H9 (cell line): ENCODE measurements around the gene ADORA2B. TPM values are rescaled to one million over a fixed set of nuclear protein-coding genes. Genes with fewer than 3 reads are reported as not detected.

ENCODE experiments used
- DNase-seq: peaks from one replicate; pipeline ENCODE4 v3.0.0-alpha.2; 2017
- H2AFZ ChIP-seq: one replicate; pipeline ENCODE4 v1.6.1; 2013; ENCODE audit warnings: mild to moderate bottlenecking, low read length, control low read depth, moderate library complexity
- H2AK5ac ChIP-seq: 2 replicates; pipeline ENCODE4 v1.6.1; 2013; ENCODE audit warnings: low read length, control low read depth, mixed read lengths; ENCODE audit not compliant: insufficient read length
- H2BK120ac ChIP-seq: one replicate; pipeline ENCODE4 v1.6.1; 2013; ENCODE audit warnings: low read depth, mild to moderate bottlenecking, low read length, control low read depth, inconsistent platforms; ENCODE audit not compliant: poor library complexity, severe bottlenecking
- H2BK12ac ChIP-seq: 2 replicates; pipeline ENCODE4 v1.6.1; 2013; ENCODE audit warnings: low read length, control low read depth, mixed read lengths, low read depth; ENCODE audit not compliant: insufficient read length
- H2BK15ac ChIP-seq: 2 replicates; pipeline ENCODE4 v1.6.1; 2013; ENCODE audit warnings: low read depth, low read length, control low read depth
- H2BK20ac ChIP-seq: one replicate; pipeline ENCODE4 v1.6.1; 2013; ENCODE audit warnings: low read depth, mild to moderate bottlenecking, low read length, control low read depth, inconsistent platforms; ENCODE audit not compliant: poor library complexity, severe bottlenecking
- H2BK5ac ChIP-seq: 2 replicates; pipeline ENCODE4 v1.6.1; 2013; ENCODE audit warnings: low read length, control low read depth, mixed read lengths; ENCODE audit not compliant: insufficient read length
- H3K14ac ChIP-seq: 2 replicates; pipeline ENCODE4 v1.6.1; 2013; ENCODE audit warnings: low read length, control low read depth; ENCODE audit not compliant: insufficient read depth
- H3K18ac ChIP-seq: 2 replicates; pipeline ENCODE4 v1.6.1; 2013; ENCODE audit warnings: low read depth, mild to moderate bottlenecking, mixed read lengths, low read length, control low read depth; ENCODE audit not compliant: insufficient read length
- H3K23ac ChIP-seq: 2 replicates; pipeline ENCODE4 v1.6.1; 2013; ENCODE audit warnings: low read length, control low read depth, mixed read lengths, low read depth; ENCODE audit not compliant: insufficient read length
- H3K23me2 ChIP-seq: 2 replicates; pipeline ENCODE4 v1.6.1; 2013; ENCODE audit warnings: low read depth, mild to moderate bottlenecking, mixed read lengths, low read length, control low read depth; ENCODE audit not compliant: insufficient read length, poor library complexity, severe bottlenecking
- H3K27ac ChIP-seq: 2 replicates; pipeline ENCODE4 v1.5.1; 2013; ENCODE audit warnings: low read length, control low read depth, mixed read lengths, low read depth; ENCODE audit not compliant: insufficient read length
- H3K27me3 ChIP-seq: 2 replicates; pipeline ENCODE4 v1.6.1; 2013; ENCODE audit warnings: low read length, control low read depth, inconsistent platforms; ENCODE audit not compliant: insufficient read depth
- H3K4ac ChIP-seq: 2 replicates; pipeline ENCODE4 v1.6.1; 2013; ENCODE audit warnings: low read depth, mild to moderate bottlenecking, control low read depth, inconsistent platforms, low read length, moderate library complexity
- H3K4me1 ChIP-seq: 2 replicates; pipeline ENCODE4 v1.6.1; 2013; ENCODE audit warnings: low read length, control low read depth, inconsistent platforms; ENCODE audit not compliant: insufficient read depth
- H3K4me2 ChIP-seq: 2 replicates; pipeline ENCODE4 v1.6.1; 2013; ENCODE audit warnings: low read length, control low read depth, mixed read lengths; ENCODE audit not compliant: insufficient read length, insufficient read depth
- H3K56ac ChIP-seq: 2 replicates; pipeline ENCODE4 v1.6.1; 2013; ENCODE audit warnings: low read depth, mild to moderate bottlenecking, mixed read lengths, low read length, control low read depth; ENCODE audit not compliant: insufficient read length
- H3K79me1 ChIP-seq: 2 replicates; pipeline ENCODE4 v1.6.1; 2013; ENCODE audit warnings: low read depth, mild to moderate bottlenecking, moderate library complexity, low read length, control low read depth, inconsistent platforms; ENCODE audit not compliant: insufficient read depth, poor library complexity, severe bottlenecking
- H3K79me2 ChIP-seq: 2 replicates; pipeline ENCODE4 v1.6.1; 2013; ENCODE audit warnings: low read length, control low read depth, inconsistent platforms; ENCODE audit not compliant: insufficient read depth
- H3K9ac ChIP-seq: 2 replicates; pipeline ENCODE4 v1.6.1; 2013; ENCODE audit warnings: low read length, control low read depth, mixed read lengths; ENCODE audit not compliant: insufficient read length; ENCODE audit errors: extremely low read depth
- H3K9me3 ChIP-seq: one replicate; pipeline ENCODE4 v1.6.1; 2013; ENCODE audit warnings: low read depth, low read length, inconsistent platforms; ENCODE audit not compliant: control insufficient read depth
- H3T11ph ChIP-seq: one replicate; pipeline ENCODE4 v1.6.1; 2013; ENCODE audit warnings: mild to moderate bottlenecking, low read length, control low read depth, inconsistent platforms
- H4K20me1 ChIP-seq: one replicate; pipeline ENCODE4 v1.6.1; 2013; ENCODE audit not compliant: control insufficient read depth, insufficient read length, insufficient read depth
- H4K5ac ChIP-seq: 2 replicates; pipeline ENCODE4 v1.6.1; 2013; ENCODE audit warnings: low read depth, mild to moderate bottlenecking, mixed read lengths, low read length, control low read depth; ENCODE audit not compliant: insufficient read length
- H4K8ac ChIP-seq: replicated peaks from 2 replicates; pipeline ENCODE4 v1.6.1; 2013; ENCODE audit warnings: low read length, control low read depth, mixed read lengths, low read depth; ENCODE audit not compliant: insufficient read length
- H4K91ac ChIP-seq: 2 replicates; pipeline ENCODE4 v1.6.1; 2013; ENCODE audit warnings: low read depth, mild to moderate bottlenecking, moderate library complexity, mixed read lengths, low read length, control low read depth; ENCODE audit not compliant: insufficient read length
- H3K27ac Mint-ChIP-seq, 3 experiments: 2 replicates in 2 of 3; 3 replicates in 1 of 3; pipeline ENCODE4 v1.8.0; 2020 to 2021; ENCODE audit warnings: mixed read lengths in 3 of 3, mild to moderate bottlenecking in 1 of 3, moderate library complexity in 1 of 3
- H3K27me3 Mint-ChIP-seq: 2 replicates; pipeline ENCODE4 v1.8.0; 2021; ENCODE audit warnings: low read depth, mild to moderate bottlenecking, moderate library complexity, mixed read lengths
- H3K36me3 Mint-ChIP-seq, 3 experiments: 2 replicates in 2 of 3; 3 replicates in 1 of 3; pipeline ENCODE4 v1.8.0; 2020 to 2021; ENCODE audit warnings: low read depth in 3 of 3, mixed read lengths in 3 of 3; ENCODE audit not compliant: insufficient read depth in 1 of 3
- H3K4me1 Mint-ChIP-seq, 2 experiments: 2 replicates each; pipeline ENCODE4 v1.8.0; 2020; ENCODE audit warnings: mixed read lengths in 2 of 2
- H3K4me3 Mint-ChIP-seq, 2 experiments: 2 replicates in 1 of 2; 3 replicates in 1 of 2; pipeline ENCODE4 v1.8.0; 2020 to 2021; ENCODE audit warnings: mild to moderate bottlenecking in 2 of 2, mixed read lengths in 2 of 2, moderate library complexity in 1 of 2
- H3K9me3 Mint-ChIP-seq, 2 experiments: 2 replicates in 1 of 2; 3 replicates in 1 of 2; pipeline ENCODE4 v1.8.0; 2020; ENCODE audit warnings: mild to moderate bottlenecking in 2 of 2, mixed read lengths in 2 of 2, moderate library complexity in 1 of 2
- CTCF ChIP-seq: fragments of 200-600 bp; sonication (generic); conservative IDR thresholded peaks from 3 replicates; pipeline ENCODE4 v1.8.0; 2021; ENCODE audit warnings: antibody characterized with exemption, mild to moderate bottlenecking
- WGBS: extraction: QIAGEN DNeasy Blood & Tissue Kit; methylation state at CpG from one replicate; pipeline ENCODE4 v1.1.7; 2013; ENCODE audit warnings: missing lambda C conversion rate, low lambda C conversion rate, mixed read lengths; ENCODE audit not compliant: insufficient read length; ENCODE audit errors: extremely low coverage; 5-methylcytosine and 5-hydroxymethylcytosine counted together
- total RNA-seq: library from RNA; stranded (reverse); gene quantifications from 2 replicates; pipeline ENCODE4 v1.2.1, GENCODE V29; 2021

ADORA2B gene
- total RNA-seq, 1 experiment from 2014 or later, result 3.1 TPM

- WGBS, result no CpG with 5 or more reads among the region's 4 CpGs
- Histone ChIP-seq H2BK5ac (no peak overlapping the region), H3K79me2 (no peaks in the 10 kb centered on the region; the same call in 1 of the 2 replicates), H3K4me2 (no peak overlapping the region), H4K20me1 (no peaks in the 10 kb centered on the region), H3K23ac (no peak overlapping the region), H3K9me3 (no peaks in the 10 kb centered on the region), H3K4me1 (peaks cover 6% of the 10 kb centered on the region; the same call in 1 of the 2 replicates), H2AK5ac (no peak overlapping the region), H3K9ac (no peak overlapping the region), H4K8ac (no peak overlapping the region), H3T11ph (no peak overlapping the region), H3K4ac (no peak overlapping the region), H2BK120ac (no peak overlapping the region), H2BK12ac (no peak overlapping the region), H3K14ac (no peak overlapping the region), H2BK20ac (no peak overlapping the region), H3K27me3 (no peaks in the 10 kb centered on the region), H4K91ac (no peak overlapping the region), H4K5ac (no peak overlapping the region), H2AFZ (no peak overlapping the region), H3K23me2 (no peaks in the 10 kb centered on the region), H3K18ac (no peak overlapping the region), H2BK15ac (no peak overlapping the region), H3K79me1 (no peaks in the 10 kb centered on the region), H3K27ac (no peak overlapping the region), H3K56ac (no peak overlapping the region)
- Mint-ChIP-seq H3K4me1 (peaks cover 17 to 23% of the 10 kb centered on the region in 2 experiments), H3K27me3 (no peaks in the 10 kb centered on the region; the same call in none of the 2 replicates), H3K4me3 (no peak overlapping the region), H3K9me3 (no peaks in the 10 kb centered on the region), H3K36me3 (peaks cover 0 to 2% (median 2%) of the 10 kb centered on the region in 3 experiments; a peak in 3 of 7 replicates), H3K27ac (peak overlapping the region in 1 of 3 experiments; percentile 0; a peak in 2 of 7 replicates)
- no peak for DNase-seq
- no peak for TF ChIP-seq CTCF
Observed at GRCh38 chr17:15958484-15958854, 13.5 kb downstream of the ADORA2B start.
